B cell (primary cell): ENCODE results near the gene RSL24D1. TPM values are rescaled to one million over a fixed set of nuclear protein-coding genes. Genes with fewer than 3 reads are reported as not detected.

Experiments used
- ATAC-seq: fragments of 200-7000 bp; cut with Tn5 transposase; one replicate; pipeline ENCODE4 v1.10.0; 2021; ENCODE audit warnings: low read depth, mild to moderate bottlenecking, moderate number of reproducible peaks, moderate library complexity
- CTCF ChIA-PET: fragments of 350-600 bp; sonication (Branson Sonifier 250); formaldehyde crosslinking; loops from one replicate; lab custom pipeline; 2021; ENCODE audit warnings: antibody characterized with exemption, inconsistent platforms; lab: Charles Lee
- POLR2A ChIA-PET: fragments of 350-600 bp; sonication (Branson Sonifier 250); formaldehyde crosslinking; loops from one replicate; lab custom pipeline; 2021; ENCODE audit warnings: antibody characterized with exemption; lab: Charles Lee
- DNase-seq: peaks from one replicate; pipeline ENCODE4 v3.0.0; 2013
- H2AFZ ChIP-seq: 2 replicates; pipeline ENCODE4 v1.6.1; 2012; ENCODE audit warnings: mild to moderate bottlenecking, low read depth, low read length; ENCODE audit not compliant: insufficient read depth, poor library complexity, severe bottlenecking
- H3K27ac ChIP-seq, 2 donors: 1 replicate in 1 of 2; 2 replicates in 1 of 2; pipeline ENCODE4 v1.5.1; 2012 to 2013; ENCODE audit warnings: low read length in 2 of 2, mild to moderate bottlenecking in 2 of 2, moderate library complexity in 1 of 2
- H3K27me3 ChIP-seq, 4 experiments: fragments of 200-600 bp in 1 of 4; sonication (generic) in 1 of 4; replicated peaks in 1 of 4; 1 replicate in 2 of 4; 2 replicates in 2 of 4; pipeline versions ENCODE4 v1.6.1 to v1.7.0; 2013 to 2016; ENCODE audit warnings: low read length in 3 of 4, mild to moderate bottlenecking in 2 of 4, mixed read lengths in 1 of 4, moderate library complexity in 1 of 4; ENCODE audit not compliant: insufficient read depth in 4 of 4, control insufficient read depth in 3 of 4; ENCODE audit errors: control extremely low read depth in 1 of 4
- H3K36me3 ChIP-seq, 2 experiments: replicated peaks in 1 of 2; 1 replicate in 1 of 2; 2 replicates in 1 of 2; pipeline versions ENCODE4 v1.6.1 to v1.7.1; 2013; ENCODE audit warnings: low read length in 1 of 2; ENCODE audit not compliant: insufficient read depth in 2 of 2, control insufficient read depth in 1 of 2; ENCODE audit errors: control extremely low read depth in 1 of 2, extremely low read depth in 1 of 2
- H3K4me1 ChIP-seq, 2 donors: fragments of 200-600 bp in 1 of 2; sonication (generic) in 1 of 2; 1 replicate in 1 of 2; 2 replicates in 1 of 2; pipeline versions ENCODE4 v1.5.1 to v1.6.1; 2013 to 2017; ENCODE audit warnings: low read length in 2 of 2; ENCODE audit not compliant: control insufficient read depth in 2 of 2, insufficient read depth in 2 of 2
- H3K4me2 ChIP-seq: replicated peaks from 2 replicates; pipeline ENCODE3; 2012; ENCODE audit warnings: mild to moderate bottlenecking, low read depth, low read length; ENCODE audit not compliant: poor library complexity, severe bottlenecking
- H3K4me3 ChIP-seq, 5 experiments: fragments of 200-600 bp in 1 of 5; sonication (generic) in 1 of 5; 1 replicate in 3 of 5; 2 replicates in 2 of 5; pipeline versions ENCODE4 v1.5.1 to v1.7.0; 2011 to 2016; ENCODE audit warnings: low read length in 4 of 5, mild to moderate bottlenecking in 4 of 5, low read depth in 2 of 5, control low read depth in 1 of 5, moderate library complexity in 1 of 5; ENCODE audit not compliant: insufficient read depth in 1 of 5; ENCODE audit errors: control extremely low read depth in 1 of 5, extremely low read depth in 1 of 5
- H3K79me2 ChIP-seq: fragments of 200-600 bp; sonication (generic); one replicate; pipeline ENCODE4 v1.6.0; 2016; ENCODE audit warnings: low read length; ENCODE audit not compliant: control insufficient read depth, insufficient read depth
- H3K9ac ChIP-seq: fragments of 200-600 bp; sonication (generic); 2 replicates; pipeline ENCODE4 v1.6.1; 2017; ENCODE audit warnings: mild to moderate bottlenecking, low read length, moderate library complexity
- H3K9me3 ChIP-seq, 3 donors: one replicate each; pipeline versions ENCODE4 v1.6.1 to v1.7.1; 2013; ENCODE audit warnings: low read length in 2 of 3; ENCODE audit not compliant: control insufficient read depth in 2 of 3, insufficient read depth in 1 of 3; ENCODE audit errors: control extremely low read depth in 1 of 3
- H4K20me1 ChIP-seq: 2 replicates; pipeline ENCODE4 v1.6.0; 2012; ENCODE audit warnings: mild to moderate bottlenecking, low read length; ENCODE audit not compliant: insufficient read depth, control insufficient read depth, poor library complexity, severe bottlenecking
- H3K27ac Mint-ChIP-seq: one replicate; pipeline ENCODE4 v1.8.0; 2021; ENCODE audit warnings: mixed read lengths
- H3K27me3 Mint-ChIP-seq: one replicate; pipeline ENCODE4 v1.8.0; 2021; ENCODE audit warnings: mixed read lengths
- H3K4me1 Mint-ChIP-seq: one replicate; pipeline ENCODE4 v1.8.0; 2021; ENCODE audit warnings: mixed read lengths
- H3K4me3 Mint-ChIP-seq: one replicate; pipeline ENCODE4 v1.8.0; 2021; ENCODE audit warnings: mixed read lengths
- H3K9me3 Mint-ChIP-seq: one replicate; pipeline ENCODE4 v1.8.0; 2022; ENCODE audit warnings: mixed read lengths; ENCODE audit not compliant: insufficient read depth
- CTCF ChIP-seq: fragments of 200-600 bp; IDR thresholded peaks from one replicate; pipeline ENCODE4 v1.8.0; 2022; ENCODE audit warnings: antibody characterized with exemption, mild to moderate bottlenecking
- EZH2 ChIP-seq: IDR thresholded peaks from 2 replicates; pipeline ENCODE4 v1.6.1; 2012; ENCODE audit warnings: borderline replicate concordance, low read depth, mild to moderate bottlenecking, moderate library complexity, low read length; ENCODE audit not compliant: insufficient read depth, poor library complexity, severe bottlenecking
- WGBS: methylation state at CpG from one replicate; pipeline ENCODE4 v1.1.5; 2013; ENCODE audit warnings: missing lambda C conversion rate; ENCODE audit not compliant: insufficient coverage; 5-methylcytosine and 5-hydroxymethylcytosine counted together
- intact Hi-C: fragments of 100-400 bp; cut with micrococcal nuclease; formaldehyde crosslinking; loops from one replicate; pipeline ENCODE4 v1.10.0; 2022
- polyA plus RNA-seq: library from polyadenylated mRNA; depleted of rRNA; stranded (reverse); fragments of >200 nt; gene quantifications from 2 replicates; pipeline ENCODE4 v1.2.3, GENCODE V29; 2012
- total RNA-seq, 2 donors: library from RNA; stranded (reverse); fragments of 120-200 nt in 1 of 2; gene quantifications; 1 replicate in 1 of 2; 2 replicates in 1 of 2; pipeline versions ENCODE4 v1.2.3 to v1.2.4, GENCODE V29; 2013 to 2022

Gene RSL24D1
- total and polyA plus RNA-seq, 2 donors (not counting 1 experiment from before 2014, with no cell fraction given): 25.2 to 80.7 TPM

GRCh38 chr15:55133972-55134371, 62.8 kb downstream of the RSL24D1 start:
- no peak for ATAC-seq

GRCh38 chr15:55132672-55133071, 64.1 kb downstream of the RSL24D1 start:
- ChIA-PET POLR2A (no interaction called here), CTCF (no interaction called here)
- peaks cover 20% of the 10 kb centered on the region for H3K9me3 Mint-ChIP-seq
- no peak overlapping the region for H3K9ac ChIP-seq
- no peaks in the 10 kb centered on the region for H4K20me1 ChIP-seq
- no peak for TF ChIP-seq EZH2
- TF ChIP-seq CTCF: no peak
- H3K79me2 ChIP-seq: no peaks in the 10 kb centered on the region
- no peak overlapping the region for H3K4me3 ChIP-seq
- H3K36me3 ChIP-seq: no peaks in the 10 kb centered on the region
- H3K4me1 Mint-ChIP-seq: no peaks in the 10 kb centered on the region
- H3K4me3 Mint-ChIP-seq: no peak overlapping the region
- no peak overlapping the region for H3K27ac Mint-ChIP-seq
- no peak overlapping the region for H3K4me2 ChIP-seq
- H3K27me3 Mint-ChIP-seq: peaks cover 7% of the 10 kb centered on the region
- DNase-seq: no peak
- intact Hi-C loops: no loop called here
- no peak overlapping the region for H3K27ac ChIP-seq
- peaks cover 5 to 15% (median 8%) of the 10 kb centered on the region in 3 donors for H3K9me3 ChIP-seq
- H3K27me3 ChIP-seq: peaks cover 0 to 2% (median 0%) of the 10 kb centered on the region in 4 experiments
- ATAC-seq: no peak
- H2AFZ ChIP-seq: no peak overlapping the region
- no CpG with 5 or more reads among the region's 2 CpGs for WGBS
- H3K4me1 ChIP-seq: no peaks in the 10 kb centered on the region

More at GRCh38 chr15:55133972-55134371, 62.8 kb downstream of the RSL24D1 start:
- Mint-ChIP-seq H3K4me1 (no peaks in the 10 kb centered on the region), H3K27ac (no peak overlapping the region), H3K4me3 (no peak overlapping the region), H3K27me3 (peaks cover 7% of the 10 kb centered on the region), H3K9me3 (peaks cover 20% of the 10 kb centered on the region)
- Histone ChIP-seq H3K27ac (no peak overlapping the region), H3K4me3 (no peak overlapping the region), H3K27me3 (peaks cover 0 to 2% (median 0%) of the 10 kb centered on the region in 4 experiments), H3K9ac (no peak overlapping the region), H3K9me3 (peaks cover 5 to 15% (median 8%) of the 10 kb centered on the region in 3 donors), H3K4me2 (no peak overlapping the region), H2AFZ (no peak overlapping the region), H4K20me1 (no peaks in the 10 kb centered on the region), H3K4me1 (no peaks in the 10 kb centered on the region), H3K36me3 (no peaks in the 10 kb centered on the region), H3K79me2 (no peaks in the 10 kb centered on the region)
- TF ChIP-seq CTCF: no peak
- no peak for TF ChIP-seq EZH2
- POLR2A ChIA-PET: no interaction called here
- WGBS: 100% methylated on average over 1 of the region's 2 CpGs
- intact Hi-C loops: no loop called here
- no peak for DNase-seq
- CTCF ChIA-PET: no interaction called here

Other genes with a start within 250 kb of the RSL24D1 start
- 18.1 and 19.0 TPM in 2 replicates for gene RAB27A, start 92.9 kb upstream of the RSL24D1 start, total RNA-seq
- 7.2 and 14.4 TPM in 2 replicates for gene RAB27A, start 92.9 kb upstream of the RSL24D1 start, polyA plus RNA-seq
- 14.6 and 16.4 TPM in 2 replicates for gene PIGBOS1, start 122.2 kb upstream of the RSL24D1 start, total RNA-seq
- 15.4 and 26.0 TPM in 2 replicates for gene PIGBOS1, start 122.2 kb upstream of the RSL24D1 start, polyA plus RNA-seq
- 39.2 and 41.7 TPM in 2 replicates for gene PIGB, start 122.3 kb upstream of the RSL24D1 start, total RNA-seq
- 21.1 and 28.8 TPM in 2 replicates for gene PIGB, start 122.3 kb upstream of the RSL24D1 start, polyA plus RNA-seq
- 32.1 and 36.0 TPM in 2 replicates for gene CCPG1, start 211.4 kb upstream of the RSL24D1 start, total RNA-seq
- gene CCPG1, start 211.4 kb upstream of the RSL24D1 start, polyA plus RNA-seq: 3.5 and 8.7 TPM in 2 replicates
- gene PIERCE2, start 211.6 kb upstream of the RSL24D1 start, total RNA-seq: 1.2 and 1.8 TPM in 2 replicates
- gene PIERCE2, start 211.6 kb upstream of the RSL24D1 start, polyA plus RNA-seq: 0.23 and 1.1 TPM in 2 replicates